ENCODE measurements around the gene RPL4.
"Not testable (repeated sequence)": the region's sequence is repeated elsewhere in the genome, so short reads cannot be mapped to it uniquely, and the experiment has no call there.

The RPL4 gene

GRCh38 chr15:66505430-66505811 lies 766 bp upstream of the RPL4 start:
- Mint-ChIP-seq H3K27ac (peak overlapping the region; percentile 95 to 98 (median 97)), H3K4me1 (peaks cover 27% of the 10 kb centered on the region), H3K4me3 (peak overlapping the region; percentile 95 to 100 (median 96)), H3K27me3 (ENCODE audit: low read depth) (no peaks in the 10 kb centered on the region), H3K9me3 (no peaks in the 10 kb centered on the region), H3K36me3 (ENCODE audit: low read depth) (peaks cover 39% of the 10 kb centered on the region)
- TF ChIP-seq CTCF (IDR thresholded peaks at IDR 0.05; ENCODE audit: unreplicated experiment in 3 of 3) = no peak

- H3K36me3 Mint-ChIP-seq (ENCODE audit: low read depth) = peaks cover 50% of the 10 kb centered on the region
- H3K9me3 Mint-ChIP-seq = no peaks in the 10 kb centered on the region
- no peak for TF ChIP-seq CTCF (IDR thresholded peaks at IDR 0.05; ENCODE audit: unreplicated experiment in 3 of 3)
- H3K4me1 Mint-ChIP-seq = peaks cover 33% of the 10 kb centered on the region
- no peaks in the 10 kb centered on the region for H3K27me3 Mint-ChIP-seq (ENCODE audit: low read depth)
- H3K4me3 Mint-ChIP-seq = peak overlapping the region; percentile 95 to 100 (median 96)
- peak overlapping the region; percentile 95 to 98 (median 97) for H3K27ac Mint-ChIP-seq
Measured at GRCh38 chr15:66503780-66504562, 684 bp downstream of the RPL4 start.

- H3K4me1 Mint-ChIP-seq = peaks cover 34% of the 10 kb centered on the region
- H3K27me3 Mint-ChIP-seq (ENCODE audit: low read depth); H3K9me3 Mint-ChIP-seq: not testable (repeated sequence)
- H3K27ac Mint-ChIP-seq = peak overlapping the region; percentile 45 to 98 (median 95)
- peaks cover 56% of the 10 kb centered on the region for H3K36me3 Mint-ChIP-seq (ENCODE audit: low read depth)
- H3K4me3 Mint-ChIP-seq = peak overlapping the region; percentile 95 to 100 (median 96)
Measured at GRCh38 chr15:66503041-66503648, 1.5 kb downstream of the RPL4 start.

GRCh38 chr15:66502491-66502890 lies 2.2 kb downstream of the RPL4 start:
- TF ChIP-seq CTCF (IDR thresholded peaks at IDR 0.05; ENCODE audit: unreplicated experiment in 3 of 3) = no peak
- peak overlapping the region; percentile 34 to 69 (median 45) for H3K27ac Mint-ChIP-seq
- H3K4me3 Mint-ChIP-seq = peak overlapping the region; percentile 95 to 100 (median 96)
- no peaks in the 10 kb centered on the region for H3K27me3 Mint-ChIP-seq (ENCODE audit: low read depth)
- peaks cover 38% of the 10 kb centered on the region for H3K4me1 Mint-ChIP-seq
- peaks cover 61% of the 10 kb centered on the region for H3K36me3 Mint-ChIP-seq (ENCODE audit: low read depth)
- no peaks in the 10 kb centered on the region for H3K9me3 Mint-ChIP-seq

- peaks cover 36% of the 10 kb centered on the region for H3K4me1 Mint-ChIP-seq
- not testable (repeated sequence) for H3K27me3 Mint-ChIP-seq (ENCODE audit: low read depth); H3K9me3 Mint-ChIP-seq; H3K27ac Mint-ChIP-seq
- H3K4me3 Mint-ChIP-seq = peak overlapping the region; percentile 3 to 28 (median 10)
- H3K36me3 Mint-ChIP-seq (ENCODE audit: low read depth) = peaks cover 65% of the 10 kb centered on the region
Measured at GRCh38 chr15:66500346-66500745, 4.3 kb downstream of the RPL4 start.

GRCh38 chr15:66498501-66499386 lies 5.9 kb downstream of the RPL4 start:
- peak; percentile 43 to 52 (median 47) for TF ChIP-seq CTCF (IDR thresholded peaks at IDR 0.05; ENCODE audit: unreplicated experiment in 3 of 3)
- H3K27ac Mint-ChIP-seq = peak overlapping the region; percentile 47 to 87 (median 62)
- peaks cover 69% of the 10 kb centered on the region for H3K36me3 Mint-ChIP-seq (ENCODE audit: low read depth)

More at GRCh38 chr15:66498501-66499386, 5.9 kb downstream of the RPL4 start:
- Mint-ChIP-seq H3K9me3 (no peaks in the 10 kb centered on the region), H3K27me3 (ENCODE audit: low read depth) (no peaks in the 10 kb centered on the region), H3K4me3 (peak overlapping the region; percentile 30 to 95 (median 38)), H3K4me1 (peaks cover 27% of the 10 kb centered on the region)

Data from nephron (organoid).